ENCODE results near the gene SPOCK1. TPM values are rescaled to one million over a fixed set of nuclear protein-coding genes. Genes with fewer than 3 reads are reported as not detected.

SPOCK1 gene
- polyA plus RNA-seq, 12 donors, result 3.1 to 29.9 (median 7.5) TPM; not detected in 1

GRCh38 chr5:137497396-137498290 is 1.5 kb downstream of the SPOCK1 start:
- no peak for DNase-seq

- no peak for DNase-seq
Observed at GRCh38 chr5:137496919-137497318, 2.2 kb downstream of the SPOCK1 start.

GRCh38 chr5:137492331-137492730 is 6.8 kb downstream of the SPOCK1 start:
- DNase-seq, result no peak

GRCh38 chr5:137491121-137491520 is 8.0 kb downstream of the SPOCK1 start:
- DNase-seq, result no peak

- DNase-seq, result no peak
Observed at GRCh38 chr5:137490591-137490990, 8.5 kb downstream of the SPOCK1 start.

GRCh38 chr5:137488974-137489373 is 10.2 kb downstream of the SPOCK1 start:
- DNase-seq, result no peak

- DNase-seq, result no peak
Observed at GRCh38 chr5:137488516-137488915, 10.6 kb downstream of the SPOCK1 start.

- no peak for DNase-seq
Observed at GRCh38 chr5:137487600-137487999, 11.5 kb downstream of the SPOCK1 start.

- no peak for DNase-seq
Observed at GRCh38 chr5:137486707-137487106, 12.4 kb downstream of the SPOCK1 start.

- no peak for DNase-seq
Observed at GRCh38 chr5:137481596-137481995, 17.5 kb downstream of the SPOCK1 start.

- no peak for DNase-seq
Observed at GRCh38 chr5:137478043-137478442, 21.1 kb downstream of the SPOCK1 start.

GRCh38 chr5:137470921-137471220 is 28.3 kb downstream of the SPOCK1 start:
- no peak for DNase-seq

- no peak for DNase-seq
Observed at GRCh38 chr5:137470111-137470920, 28.8 kb downstream of the SPOCK1 start.

- DNase-seq, result no peak
Observed at GRCh38 chr5:137466889-137467288, 32.2 kb downstream of the SPOCK1 start.

GRCh38 chr5:137465930-137466329 is 33.2 kb downstream of the SPOCK1 start:
- DNase-seq, result no peak

- no peak for DNase-seq
Observed at GRCh38 chr5:137462816-137463520, 36.2 kb downstream of the SPOCK1 start.

GRCh38 chr5:137462265-137462590 is 36.9 kb downstream of the SPOCK1 start:
- peak; percentile 24 for DNase-seq

- DNase-seq, result no peak
Observed at GRCh38 chr5:137461391-137462264, 37.5 kb downstream of the SPOCK1 start.

GRCh38 chr5:137454671-137455070 is 44.5 kb downstream of the SPOCK1 start:
- DNase-seq, result no peak

GRCh38 chr5:137453483-137454080 is 45.5 kb downstream of the SPOCK1 start:
- DNase-seq, result peak; percentile 46

GRCh38 chr5:137450759-137451158 is 48.4 kb downstream of the SPOCK1 start:
- DNase-seq, result no peak

All from muscle of arm (tissue), 12 donors.